ENCODE data around the gene VWDE. TPM values are rescaled to one million over a fixed set of nuclear protein-coding genes. Genes with fewer than 3 reads are reported as not detected.

The VWDE gene
- total RNA-seq, 1 experiment from 2014 or later, result not detected

GRCh38 chr7:12300415-12300814 is 103.2 kb downstream of the VWDE start:
- no peaks in the 10 kb centered on the region for H4K20me1 ChIP-seq (ENCODE audit: insufficient read depth, low read depth, low read length)
- H3K4me2 ChIP-seq (ENCODE audit: low read depth, low read length, poor library complexity, severe bottlenecking), result peak overlapping the region; percentile 38
- no peaks in the 10 kb centered on the region for H3K79me2 ChIP-seq (ENCODE audit: low read length)
- H3K9me3 ChIP-seq (ENCODE audit: low read length), result no peaks in the 10 kb centered on the region
- H3K4me1 ChIP-seq (ENCODE audit: low read length), result peaks cover 54% of the 10 kb centered on the region
- no peaks in the 10 kb centered on the region for H3K27me3 ChIP-seq (ENCODE audit: low read length)
- H3K27ac ChIP-seq (ENCODE audit: low read length), result no peak overlapping the region
- no peaks in the 10 kb centered on the region for H3K9me2 ChIP-seq (replicated peaks; ENCODE audit: insufficient read depth, low read length)
- H3K4me3 ChIP-seq (ENCODE audit: low read length), result no peak overlapping the region
- DNase-seq, result no peak
- H3K36me3 ChIP-seq (ENCODE audit: insufficient read depth, low read length), result no peaks in the 10 kb centered on the region
- no peak overlapping the region for H2AFZ ChIP-seq (ENCODE audit: low read length)
- no peak overlapping the region for H3K9ac ChIP-seq (ENCODE audit: low read length)

GRCh38 chr7:12299367-12299766 is 104.3 kb downstream of the VWDE start:
- no peaks in the 10 kb centered on the region for H3K27me3 ChIP-seq (ENCODE audit: low read length)
- 0 out of 2 replicates have a peak overlapping the region, but pooled peaks have one; percentile 22 for H2AFZ ChIP-seq (ENCODE audit: low read length)
- H4K20me1 ChIP-seq (ENCODE audit: insufficient read depth, low read depth, low read length), result no peaks in the 10 kb centered on the region
- no peaks in the 10 kb centered on the region for H3K9me2 ChIP-seq (replicated peaks; ENCODE audit: insufficient read depth, low read length)
- no peak overlapping the region for H3K9ac ChIP-seq (ENCODE audit: low read length)
- no peaks in the 10 kb centered on the region for H3K79me2 ChIP-seq (ENCODE audit: low read length)
- peak; percentile 58 for DNase-seq
- H3K9me3 ChIP-seq (ENCODE audit: low read length), result no peaks in the 10 kb centered on the region
- peaks cover 57% of the 10 kb centered on the region for H3K4me1 ChIP-seq (ENCODE audit: low read length)
- peak overlapping the region; percentile 38 for H3K4me2 ChIP-seq (ENCODE audit: low read depth, low read length, poor library complexity, severe bottlenecking)
- no peak overlapping the region for H3K4me3 ChIP-seq (ENCODE audit: low read length)
- no peaks in the 10 kb centered on the region for H3K36me3 ChIP-seq (ENCODE audit: insufficient read depth, low read length)
- peak overlapping the region; percentile 64 for H3K27ac ChIP-seq (ENCODE audit: low read length)

- Histone ChIP-seq H3K36me3 (ENCODE audit: insufficient read depth, low read length) (no peaks in the 10 kb centered on the region), H4K20me1 (ENCODE audit: insufficient read depth, low read depth, low read length) (no peaks in the 10 kb centered on the region), H3K9me2 (replicated peaks; ENCODE audit: insufficient read depth, low read length) (no peaks in the 10 kb centered on the region), H2AFZ (ENCODE audit: low read length) (peak overlapping the region; percentile 10; the same call in 1 of the 2 replicates), H3K27ac (ENCODE audit: low read length) (peak overlapping the region; percentile 48), H3K9me3 (ENCODE audit: low read length) (no peaks in the 10 kb centered on the region), H3K79me2 (ENCODE audit: low read length) (no peaks in the 10 kb centered on the region), H3K9ac (ENCODE audit: low read length) (no peak overlapping the region), H3K4me2 (ENCODE audit: low read depth, low read length, poor library complexity, severe bottlenecking) (peak overlapping the region; percentile 20), H3K4me3 (ENCODE audit: low read length) (no peak overlapping the region), H3K4me1 (ENCODE audit: low read length) (peaks cover 41% of the 10 kb centered on the region), H3K27me3 (ENCODE audit: low read length) (no peaks in the 10 kb centered on the region)
- peak; percentile 47 for DNase-seq
These were observed 106.2 kb downstream of the VWDE start for GRCh38 chr7:12297283-12298108.

GRCh38 chr7:12296051-12296570 is 107.6 kb downstream of the VWDE start:
- no peak overlapping the region for H3K9ac ChIP-seq (ENCODE audit: low read length)
- no peaks in the 10 kb centered on the region for H3K9me2 ChIP-seq (replicated peaks; ENCODE audit: insufficient read depth, low read length)
- no peaks in the 10 kb centered on the region for H3K36me3 ChIP-seq (ENCODE audit: insufficient read depth, low read length)
- no peak overlapping the region for H3K4me3 ChIP-seq (ENCODE audit: low read length)
- H3K79me2 ChIP-seq (ENCODE audit: low read length), result no peaks in the 10 kb centered on the region
- no peak overlapping the region for H3K27ac ChIP-seq (ENCODE audit: low read length)
- no peak overlapping the region for H2AFZ ChIP-seq (ENCODE audit: low read length)
- DNase-seq, result no peak
- no peak overlapping the region for H3K4me2 ChIP-seq (ENCODE audit: low read depth, low read length, poor library complexity, severe bottlenecking)
- H3K9me3 ChIP-seq (ENCODE audit: low read length), result no peaks in the 10 kb centered on the region
- H3K4me1 ChIP-seq (ENCODE audit: low read length), result peaks cover 41% of the 10 kb centered on the region
- H4K20me1 ChIP-seq (ENCODE audit: insufficient read depth, low read depth, low read length), result no peaks in the 10 kb centered on the region
- no peaks in the 10 kb centered on the region for H3K27me3 ChIP-seq (ENCODE audit: low read length)

- Histone ChIP-seq H3K9me2 (replicated peaks; ENCODE audit: insufficient read depth, low read length) (no peaks in the 10 kb centered on the region), H3K27me3 (ENCODE audit: low read length) (no peaks in the 10 kb centered on the region), H3K79me2 (ENCODE audit: low read length) (no peaks in the 10 kb centered on the region), H3K9me3 (ENCODE audit: low read length) (no peaks in the 10 kb centered on the region), H3K27ac (ENCODE audit: low read length) (no peak overlapping the region), H3K9ac (ENCODE audit: low read length) (no peak overlapping the region), H4K20me1 (ENCODE audit: insufficient read depth, low read depth, low read length) (no peaks in the 10 kb centered on the region), H2AFZ (ENCODE audit: low read length) (peak overlapping the region; percentile 40; the same call in 1 of the 2 replicates), H3K4me3 (ENCODE audit: low read length) (no peak overlapping the region), H3K36me3 (ENCODE audit: insufficient read depth, low read length) (no peaks in the 10 kb centered on the region), H3K4me2 (ENCODE audit: low read depth, low read length, poor library complexity, severe bottlenecking) (peak overlapping the region; percentile 31), H3K4me1 (ENCODE audit: low read length) (peaks cover 32% of the 10 kb centered on the region)
- DNase-seq, result peak; percentile 80
These were observed 109.0 kb downstream of the VWDE start for GRCh38 chr7:12294701-12295100.

GRCh38 chr7:12291870-12292269 is 111.8 kb downstream of the VWDE start:
- H3K27me3 ChIP-seq (ENCODE audit: low read length), result no peaks in the 10 kb centered on the region
- peak; percentile 66 for DNase-seq
- no peaks in the 10 kb centered on the region for H4K20me1 ChIP-seq (ENCODE audit: insufficient read depth, low read depth, low read length)
- H3K9ac ChIP-seq (ENCODE audit: low read length), result no peak overlapping the region
- no peak overlapping the region for H2AFZ ChIP-seq (ENCODE audit: low read length)
- no peak overlapping the region for H3K4me3 ChIP-seq (ENCODE audit: low read length)
- H3K9me2 ChIP-seq (replicated peaks; ENCODE audit: insufficient read depth, low read length), result no peaks in the 10 kb centered on the region
- H3K4me1 ChIP-seq (ENCODE audit: low read length), result peaks cover 15% of the 10 kb centered on the region
- H3K79me2 ChIP-seq (ENCODE audit: low read length), result no peaks in the 10 kb centered on the region
- H3K9me3 ChIP-seq (ENCODE audit: low read length), result no peaks in the 10 kb centered on the region
- no peak overlapping the region for H3K27ac ChIP-seq (ENCODE audit: low read length)
- no peaks in the 10 kb centered on the region for H3K36me3 ChIP-seq (ENCODE audit: insufficient read depth, low read length)
- no peak overlapping the region for H3K4me2 ChIP-seq (ENCODE audit: low read depth, low read length, poor library complexity, severe bottlenecking)

GRCh38 chr7:12290761-12291160 is 112.9 kb downstream of the VWDE start:
- Histone ChIP-seq H4K20me1 (ENCODE audit: insufficient read depth, low read depth, low read length) (no peaks in the 10 kb centered on the region), H3K27me3 (ENCODE audit: low read length) (no peaks in the 10 kb centered on the region), H3K4me1 (ENCODE audit: low read length) (peaks cover 15% of the 10 kb centered on the region), H3K4me3 (ENCODE audit: low read length) (no peak overlapping the region), H3K27ac (ENCODE audit: low read length) (no peak overlapping the region), H3K9me2 (replicated peaks; ENCODE audit: insufficient read depth, low read length) (no peaks in the 10 kb centered on the region), H3K4me2 (ENCODE audit: low read depth, low read length, poor library complexity, severe bottlenecking) (no peak overlapping the region), H3K36me3 (ENCODE audit: insufficient read depth, low read length) (no peaks in the 10 kb centered on the region), H2AFZ (ENCODE audit: low read length) (no peak overlapping the region), H3K9me3 (ENCODE audit: low read length) (no peaks in the 10 kb centered on the region), H3K79me2 (ENCODE audit: low read length) (no peaks in the 10 kb centered on the region), H3K9ac (ENCODE audit: low read length) (no peak overlapping the region)
- DNase-seq, result no peak

GRCh38 chr7:12289996-12290395 is 113.7 kb downstream of the VWDE start:
- Histone ChIP-seq H3K36me3 (ENCODE audit: insufficient read depth, low read length) (no peaks in the 10 kb centered on the region), H3K4me2 (ENCODE audit: low read depth, low read length, poor library complexity, severe bottlenecking) (no peak overlapping the region), H3K9ac (ENCODE audit: low read length) (no peak overlapping the region), H4K20me1 (ENCODE audit: insufficient read depth, low read depth, low read length) (no peaks in the 10 kb centered on the region), H3K27ac (ENCODE audit: low read length) (no peak overlapping the region), H3K79me2 (ENCODE audit: low read length) (no peaks in the 10 kb centered on the region), H2AFZ (ENCODE audit: low read length) (no peak overlapping the region), H3K4me3 (ENCODE audit: low read length) (no peak overlapping the region), H3K9me2 (replicated peaks; ENCODE audit: insufficient read depth, low read length) (no peaks in the 10 kb centered on the region), H3K27me3 (ENCODE audit: low read length) (no peaks in the 10 kb centered on the region), H3K9me3 (ENCODE audit: low read length) (no peaks in the 10 kb centered on the region), H3K4me1 (ENCODE audit: low read length) (peaks cover 7% of the 10 kb centered on the region)
- no peak for DNase-seq
